Stimulated activated CD4-positive, alpha-beta T cell treated with anti-CD3 and anti-CD28 coated beads, Interleukin-4, amount 100 ng/mL, for 1 hour (primary cell): ENCODE data around the gene LRFN5.
"Not testable (repeated sequence)": the region's sequence is repeated elsewhere in the genome, so short reads cannot be mapped to it uniquely, and the experiment has no call there.

Source experiments
- DNase-seq: peaks from one replicate; pipeline ENCODE4 v3.0.0-alpha.2; 2020

The LRFN5 gene

DNA sequence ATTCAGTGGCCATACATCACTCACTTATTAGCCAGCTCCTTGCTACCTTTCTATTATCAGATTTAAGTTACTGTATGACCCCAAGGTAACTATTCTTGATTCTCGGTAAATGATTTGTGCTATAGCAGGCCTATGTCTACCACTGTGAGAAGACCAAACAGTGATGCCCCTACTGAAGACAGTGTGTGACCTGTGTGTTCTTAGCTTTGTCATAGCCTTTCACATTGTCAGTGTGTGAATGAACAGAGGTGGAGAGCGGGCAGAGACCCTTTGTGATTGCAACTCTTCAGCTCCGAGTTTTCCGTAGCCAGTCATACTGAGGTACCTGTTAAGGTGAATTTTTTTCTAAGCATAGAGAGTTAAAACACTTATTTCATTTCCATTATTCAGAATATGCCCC is 294.0 kb downstream of the LRFN5 start:
- DNase-seq = no peak

DNA sequence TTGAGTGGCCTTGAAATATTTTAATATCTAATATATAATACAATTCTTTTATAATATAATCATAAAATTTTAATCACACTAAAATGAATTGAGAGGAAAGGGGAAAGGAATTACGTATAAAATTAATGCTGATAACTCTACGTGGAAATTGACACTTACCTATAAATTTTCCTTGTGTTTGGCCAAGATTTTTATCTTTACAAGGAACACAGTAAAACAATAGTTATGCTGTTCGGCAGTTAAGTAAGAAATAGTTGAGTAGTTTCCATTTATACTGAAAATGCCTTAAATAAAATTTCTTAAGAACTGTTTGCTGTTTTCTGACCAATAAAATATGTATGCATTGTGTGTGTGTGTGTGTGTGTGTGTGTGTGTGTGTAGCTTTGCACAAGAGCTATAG is 294.4 kb downstream of the LRFN5 start:
- DNase-seq = no peak

DNA sequence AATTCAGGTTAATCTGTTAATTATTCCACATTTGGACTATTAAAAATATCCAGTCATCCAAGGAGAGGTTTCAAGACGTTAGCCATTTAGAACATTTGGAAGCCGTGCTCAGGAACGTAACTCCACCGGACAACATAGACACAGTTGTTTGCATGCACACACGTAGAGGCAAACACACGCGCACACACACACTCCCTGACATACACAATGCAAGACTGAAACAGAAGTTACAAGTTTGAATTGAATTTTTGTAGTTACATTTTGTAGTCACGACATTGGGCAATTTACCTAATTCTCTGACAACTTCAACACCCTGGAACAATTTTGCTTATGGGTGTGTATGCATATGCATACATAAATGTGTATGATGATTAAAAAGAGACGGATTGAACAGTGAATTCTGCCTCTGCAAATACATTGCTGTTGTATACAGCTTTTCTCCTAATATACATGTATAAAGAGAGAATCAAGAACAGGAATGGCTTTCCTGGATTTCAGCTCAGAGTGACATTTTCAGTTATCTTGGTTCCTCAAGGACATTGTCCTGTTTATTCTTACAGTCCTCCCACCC is 298.8 kb downstream of the LRFN5 start:
- DNase-seq = no peak

DNA sequence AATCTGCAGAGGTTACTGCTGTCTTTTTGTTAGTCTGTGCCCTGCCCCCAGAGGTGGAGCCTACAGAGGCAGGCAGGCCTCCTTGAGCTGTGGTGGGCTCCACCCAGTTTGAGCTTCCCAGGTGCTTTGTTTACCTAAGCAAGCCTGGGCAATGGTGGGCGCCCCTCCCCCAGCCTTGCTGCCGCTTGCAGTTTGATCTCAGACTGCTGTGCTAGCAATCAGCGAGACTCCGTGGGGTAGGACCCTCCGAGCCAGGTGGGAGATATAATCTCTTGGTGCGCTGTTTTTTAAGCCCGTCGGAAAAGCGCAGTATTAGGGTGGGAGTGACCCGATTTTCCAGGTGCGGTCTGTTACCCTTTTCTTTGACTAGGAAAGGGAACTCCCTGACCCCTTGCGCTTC is 304.5 kb downstream of the LRFN5 start:
- not testable (repeated sequence) for DNase-seq

DNA sequence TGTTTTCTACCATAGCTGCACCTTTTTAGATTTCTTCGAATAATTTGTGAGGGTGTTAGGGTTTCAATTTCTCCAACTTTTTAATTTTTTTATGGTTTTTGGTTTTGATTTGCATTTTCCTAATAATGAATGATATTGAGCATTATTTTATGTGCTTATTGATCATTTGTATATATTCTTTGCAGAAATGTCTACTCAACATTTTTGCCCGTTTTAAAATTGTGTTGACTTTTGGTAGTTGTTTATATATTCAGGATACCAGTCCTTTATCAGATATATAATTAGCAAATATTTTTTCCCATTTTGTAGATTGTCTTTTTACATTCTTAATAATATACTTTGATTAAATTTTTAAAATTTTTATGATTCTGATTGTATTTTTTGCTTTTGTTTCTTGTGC is 306.7 kb downstream of the LRFN5 start:
- DNase-seq = no peak

DNA sequence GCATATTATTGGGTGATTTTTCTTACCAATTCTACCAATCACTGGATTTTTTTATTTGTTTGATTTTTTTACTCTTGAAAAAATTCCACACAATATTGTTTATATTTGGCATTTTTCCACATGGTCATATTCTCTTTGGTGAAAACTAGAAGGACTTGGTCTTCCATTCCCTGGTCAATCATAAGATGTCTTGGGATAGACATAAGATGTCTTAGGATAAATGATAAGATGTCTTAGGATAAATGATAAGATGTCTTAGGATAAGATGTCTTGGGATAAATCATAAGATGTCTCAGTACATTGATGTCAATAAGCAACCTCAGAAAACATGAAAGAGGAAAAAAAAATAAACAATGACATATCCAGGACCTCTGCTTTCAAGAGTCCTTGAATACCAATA is 309.1 kb downstream of the LRFN5 start:
- no peak for DNase-seq

DNA sequence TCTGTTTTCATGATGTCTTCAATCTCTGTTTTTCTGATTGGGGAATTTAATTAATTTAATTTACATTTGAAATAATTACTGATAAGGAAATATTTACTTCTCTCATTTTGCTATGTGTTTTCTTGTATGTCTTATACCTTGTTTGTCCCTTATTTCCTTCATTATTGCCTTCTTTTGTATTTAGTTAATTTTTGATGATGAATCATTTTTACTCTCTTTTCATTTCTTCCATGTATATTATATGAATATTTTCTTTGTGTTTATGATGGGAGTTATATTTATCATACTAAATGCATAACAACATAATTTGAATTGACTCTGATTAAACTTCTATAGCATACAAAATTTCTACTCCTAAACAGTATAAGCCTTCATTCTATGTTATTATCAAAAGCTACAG is 309.6 kb downstream of the LRFN5 start:
- DNase-seq = no peak

DNA sequence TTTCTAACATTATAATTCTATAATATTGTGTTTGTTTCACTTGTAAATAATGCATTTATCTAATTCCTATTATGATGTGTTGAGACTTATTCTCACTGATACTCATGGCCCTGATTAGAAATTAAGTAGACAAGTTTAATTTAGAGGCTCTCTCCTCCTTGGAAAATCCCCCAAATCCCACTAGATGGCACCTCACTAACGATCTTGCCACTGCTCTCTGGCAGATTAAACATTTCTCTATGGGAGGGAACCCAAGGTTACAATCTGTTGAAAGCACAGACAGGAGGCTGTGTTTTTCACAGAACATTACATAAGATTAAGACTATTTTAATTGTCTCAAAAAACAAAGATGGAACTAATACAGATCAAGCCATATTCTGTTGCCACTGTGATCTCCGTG is 318.7 kb downstream of the LRFN5 start:
- no peak for DNase-seq

DNA sequence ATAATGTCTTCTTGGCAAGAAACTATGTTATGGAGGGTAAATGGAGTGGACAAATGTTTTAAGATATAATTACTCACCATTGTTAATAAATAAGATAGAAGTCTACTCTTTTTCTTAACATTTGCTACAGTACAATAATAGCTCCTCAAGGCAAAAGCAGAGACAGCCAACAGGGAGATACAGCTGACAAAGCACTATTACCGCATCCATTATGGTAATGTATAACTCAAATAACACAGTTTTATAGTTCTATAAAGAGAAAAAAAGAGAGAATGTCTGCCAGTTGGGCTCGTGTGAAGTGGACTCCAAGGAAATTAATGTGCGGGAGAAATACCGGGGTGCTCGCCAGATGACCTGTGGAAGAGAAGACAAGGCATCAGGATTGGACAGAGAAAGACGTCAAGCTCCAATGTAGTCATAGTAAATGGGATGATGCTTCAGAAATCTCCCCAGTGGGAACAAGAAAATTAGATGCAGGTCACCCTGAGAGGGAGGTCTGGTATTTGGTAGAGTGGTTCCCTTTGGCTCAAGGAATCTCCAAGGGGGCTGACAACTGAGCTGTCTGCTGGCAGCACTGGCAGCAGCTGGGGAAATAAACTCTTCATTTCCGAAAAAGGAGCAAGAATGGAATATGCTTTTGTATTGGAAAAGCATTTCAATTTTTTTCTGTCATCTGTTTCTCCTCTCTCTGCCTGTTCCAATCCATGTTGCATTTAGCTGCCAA is 343.9 kb downstream of the LRFN5 start:
- no peak for DNase-seq
